A549 (cell line): ENCODE data around the gene RTP2. TPM values are rescaled to one million over a fixed set of nuclear protein-coding genes. Genes with fewer than 3 reads are reported as not detected.

ENCODE experiments used
- ATAC-seq, 2 experiments: fragments of 200-7000 bp in 1 of 2; fragments of >200 bp in 1 of 2; cut with Nextera tagmentation in 1 of 2; cut with Tn5 transposase in 1 of 2; 3 replicates each; pipeline versions ENCODE4 v1.8.0 to v1.9.1; 2018 to 2020; ENCODE audit warnings: mild to moderate bottlenecking in 1 of 2, moderate library complexity in 1 of 2
- CTCF ChIA-PET: fragments of 300-600 bp; sonication (Branson Sonifier 250); formaldehyde crosslinking; extraction: SDS; loops from one replicate; lab custom pipeline; 2021; ENCODE audit warnings: antibody characterized with exemption, inconsistent platforms; lab: Yijun Ruan, JAX
- POLR2A ChIA-PET: fragments of 350-600 bp; formaldehyde crosslinking; extraction: SDS; loops from one replicate; lab custom pipeline; 2021; ENCODE audit warnings: antibody characterized with exemption, inconsistent platforms; lab: Yijun Ruan, JAX
- DNase-seq, 2 experiments: peaks; one replicate each; pipeline versions ENCODE4 v3.0.0 to v3.0.0-alpha.2; 2011 to 2016; ENCODE audit warnings: low read depth in 1 of 2, low spot score in 1 of 2
- FAIRE-seq: peaks from 2 replicates; lab custom pipeline; 2011; peaks lifted over from hg19 to GRCh38; lab: Jason Lieb, UNC
- H3K27ac ChIP-seq, 2 experiments: fragments of >200 bp; sonication (Bioruptor Twin); formaldehyde crosslinking; 3 replicates each; pipeline ENCODE4 v1.5.1; 2016 to 2017
- H3K4me1 ChIP-seq: fragments of >200 bp; sonication (Bioruptor Twin); formaldehyde crosslinking; 3 replicates; pipeline ENCODE4 v1.6.1; 2016
- H3K4me2 ChIP-seq: fragments of >200 bp; sonication (Bioruptor Twin); formaldehyde crosslinking; 3 replicates; pipeline ENCODE4 v1.6.1; 2016
- H3K4me3 ChIP-seq: fragments of >200 bp; sonication (Bioruptor Twin); formaldehyde crosslinking; 3 replicates; pipeline ENCODE4 v1.5.1; 2016
- H3K9me3 ChIP-seq: fragments of >200 bp; sonication (Bioruptor Twin); formaldehyde crosslinking; 3 replicates; pipeline ENCODE4 v1.6.1; 2016
- ATOH8 ChIP-seq: fragments of 250-450 bp; sonication (Bioruptor Pico); IDR thresholded peaks from 2 replicates; pipeline ENCODE4 v1.5.0; 2020; ENCODE audit warnings: low read depth, mild to moderate bottlenecking, moderate library complexity
- BCL3 ChIP-seq: fragments of >200 bp; sonication (Bioruptor Twin); formaldehyde crosslinking; IDR thresholded peaks from 3 replicates; pipeline ENCODE4 v1.6.1; 2016
- CBX8 ChIP-seq: fragments of 200-600 bp; sonication (generic); IDR thresholded peaks from 2 replicates; pipeline ENCODE4 v1.6.1; 2016
- CEBPB ChIP-seq, 2 experiments: fragments of >200 bp in 1 of 2; sonication (Bioruptor Twin) in 1 of 2; formaldehyde crosslinking in 1 of 2; IDR thresholded peaks; 2 replicates each; pipeline ENCODE4 v1.6.1; 2012 to 2016
- CHD2 ChIP-seq: fragments of 150-350 bp; IDR thresholded peaks from 2 replicates; pipeline ENCODE4 v1.6.1; 2014; ENCODE audit warnings: low read length; ENCODE audit not compliant: partially characterized antibody
- CTCF ChIP-seq: fragments of >200 bp; sonication (Bioruptor Twin); formaldehyde crosslinking; IDR thresholded peaks from 3 replicates; pipeline ENCODE4 v1.5.1; 2016
- E2F6 ChIP-seq: IDR thresholded peaks from 2 replicates; pipeline ENCODE4 v1.6.1; 2012; ENCODE audit warnings: low read depth, borderline replicate concordance
- EP300 ChIP-seq, 2 experiments: fragments of >200 bp; sonication (Bioruptor Twin); formaldehyde crosslinking; IDR thresholded peaks; 2 replicates in 1 of 2; 3 replicates in 1 of 2; pipeline ENCODE4 v1.6.1; 2016 to 2017
- FOSB ChIP-seq: fragments of 250-450 bp; sonication (Bioruptor Pico); IDR thresholded peaks from 2 replicates; pipeline ENCODE4 v1.5.0; 2020; ENCODE audit warnings: mild to moderate bottlenecking, moderate library complexity
- FOXS1 ChIP-seq: fragments of 250-450 bp; sonication (Bioruptor Pico); IDR thresholded peaks from 2 replicates; pipeline ENCODE4 v1.5.0; 2020; ENCODE audit warnings: mild to moderate bottlenecking, moderate library complexity
- HDAC2 ChIP-seq: fragments of 200-600 bp; sonication (generic); IDR thresholded peaks from 2 replicates; pipeline ENCODE4 v1.6.1; 2016
- HES2 ChIP-seq: fragments of >200 bp; sonication (Bioruptor Twin); formaldehyde crosslinking; IDR thresholded peaks from 2 replicates; pipeline ENCODE4 v1.6.1; 2016
- HOXB13 ChIP-seq: fragments of 250-450 bp; sonication (Bioruptor Pico); IDR thresholded peaks from 2 replicates; pipeline ENCODE4 v1.5.0; 2020; ENCODE audit warnings: low read depth, mild to moderate bottlenecking, moderate library complexity
- MAZ ChIP-seq: fragments of 150-350 bp; IDR thresholded peaks from 2 replicates; pipeline ENCODE4 v1.6.1; 2014; ENCODE audit warnings: antibody characterized with exemption, low read depth, low read length, borderline replicate concordance
- NR3C1 ChIP-seq: fragments of >200 bp; sonication (Bioruptor Twin); formaldehyde crosslinking; IDR thresholded peaks from 3 replicates; pipeline ENCODE4 v1.6.1; 2017
- PBX3 ChIP-seq: IDR thresholded peaks from 2 replicates; pipeline ENCODE4 v1.6.1; 2012
- PHF8 ChIP-seq: fragments of 200-600 bp; sonication (generic); IDR thresholded peaks from 2 replicates; pipeline ENCODE4 v1.6.1; 2016; ENCODE audit warnings: low read depth, mild to moderate bottlenecking, antibody characterized with exemption, moderate library complexity, borderline replicate concordance
- RAD21 ChIP-seq, 2 experiments: fragments of >200 bp in 1 of 2; sonication (Bioruptor Twin) in 1 of 2; formaldehyde crosslinking in 1 of 2; IDR thresholded peaks in 1 of 2; conservative IDR thresholded peaks in 1 of 2; 2 replicates in 1 of 2; 3 replicates in 1 of 2; pipeline ENCODE4 v1.6.1; 2012 to 2018; ENCODE audit warnings: inconsistent platforms in 1 of 2
- SMC3 ChIP-seq: fragments of >200 bp; sonication (Bioruptor Twin); formaldehyde crosslinking; IDR thresholded peaks from 3 replicates; pipeline ENCODE4 v1.6.1; 2018; ENCODE audit warnings: inconsistent platforms
- TP53 ChIP-seq: fragments of 250-450 bp; sonication (Bioruptor Pico); IDR thresholded peaks from 2 replicates; pipeline ENCODE4 v1.5.0; 2021; ENCODE audit warnings: mild to moderate bottlenecking, moderate library complexity
- ZNF302 ChIP-seq: fragments of 250-450 bp; sonication (Bioruptor Pico); IDR thresholded peaks from 2 replicates; pipeline ENCODE4 v1.9.0; 2021; ENCODE audit warnings: inconsistent platforms, mild to moderate bottlenecking, moderate library complexity
- ZSCAN20 ChIP-seq: fragments of 250-450 bp; sonication (Bioruptor Pico); IDR thresholded peaks from 2 replicates; pipeline ENCODE4 v1.8.0; 2022; ENCODE audit warnings: mild to moderate bottlenecking, moderate library complexity
- WGBS: methylation state at CpG from one replicate; pipeline ENCODE4 v1.1.6; 2017; ENCODE audit errors: missing lambda C conversion rate; 5-methylcytosine and 5-hydroxymethylcytosine counted together
- polyA plus RNA-seq, 4 experiments: library from polyadenylated mRNA; depleted of rRNA in 3 of 4; stranded (reverse); fragments of >200 nt; fragmentation: RNase III in 1 of 4; extraction: RNeasy Plus Mini Kit Qiagen cat#74134 plus additional on column Dnase treatment in 1 of 4; gene quantifications; 2 replicates in 3 of 4; 3 replicates in 1 of 4; pipeline ENCODE4 v1.2.3, GENCODE V29; 2011 to 2017

The RTP2 gene
- polyA plus RNA-seq, 2 of the 4 experiments (the other 2 are of a cell fraction), result not detected

GRCh38 chr3:187694801-187695200, 7.6 kb downstream of the RTP2 start:
- Histone ChIP-seq H3K4me1 (no peaks in the 10 kb centered on the region), H3K27ac (no peak overlapping the region), H3K4me2 (no peak overlapping the region), H3K9me3 (no peaks in the 10 kb centered on the region), H3K4me3 (no peak overlapping the region)
- TF ChIP-seq E2F6, result no peak
- no peak for TF ChIP-seq CHD2
- TF ChIP-seq FOXS1 (CRISPR knock-in tag), result no peak
- no peak for TF ChIP-seq ZSCAN20
- no peak for TF ChIP-seq HES2
- no peak for ATAC-seq
- CTCF ChIA-PET, result interaction anchor here (1.1 kb wide), 1 partner anchor 375 kb away, joined by 3 read pairs; no protein-coding TSS in a partner anchor
- 58% methylated on average over 3 of the region's 3 CpGs for WGBS
- FAIRE-seq, result no peak
- POLR2A ChIA-PET, result no interaction called here
- DNase-seq, result no peak

- CTCF ChIA-PET, result interaction anchor here (0.7 to 1.9 kb wide), 3 partner anchors 15 to 375 kb away, joined by 4 to 10 read pairs (median 7); no protein-coding TSS in a partner anchor
- H3K9me3 ChIP-seq, result no peaks in the 10 kb centered on the region
- H3K4me2 ChIP-seq, result no peak overlapping the region
- POLR2A ChIA-PET, result no interaction called here
- TF ChIP-seq ZNF302 (CRISPR knock-in tag), result no peak
- no peak for TF ChIP-seq HOXB13 (CRISPR knock-in tag)
- TF ChIP-seq HDAC2, result no peak
- no peak overlapping the region for H3K27ac ChIP-seq
- no peak for FAIRE-seq
- H3K4me1 ChIP-seq, result no peaks in the 10 kb centered on the region
- ATAC-seq, result no peak
- WGBS, result 94% methylated on average over 1 of the region's 1 CpG
- H3K4me3 ChIP-seq, result no peak overlapping the region
- DNase-seq, result no peak
Observed at GRCh38 chr3:187693431-187693830, 8.9 kb downstream of the RTP2 start.

GRCh38 chr3:187689984-187690383, 12.4 kb downstream of the RTP2 start:
- FAIRE-seq, result no peak
- Histone ChIP-seq H3K27ac (no peak overlapping the region), H3K9me3 (no peaks in the 10 kb centered on the region), H3K4me2 (no peak overlapping the region), H3K4me3 (no peak overlapping the region), H3K4me1 (no peaks in the 10 kb centered on the region)
- POLR2A ChIA-PET, result no interaction called here
- CTCF ChIA-PET, result interaction anchor here (1.6 to 4.3 kb wide), 2 partner anchors 10 to 19 kb away, joined by 4 to 24 read pairs; no protein-coding TSS in a partner anchor
- no peak for DNase-seq
- no peak for TF ChIP-seq ATOH8 (CRISPR knock-in tag)
- TF ChIP-seq NR3C1, result no peak
- no peak for ATAC-seq
- 20% methylated on average over 4 of the region's 4 CpGs for WGBS

GRCh38 chr3:187686621-187687273, 15.6 kb downstream of the RTP2 start:
- Histone ChIP-seq H3K9me3 (no peaks in the 10 kb centered on the region), H3K4me3 (no peak overlapping the region), H3K4me1 (no peaks in the 10 kb centered on the region), H3K27ac (no peak overlapping the region), H3K4me2 (no peak overlapping the region)
- FAIRE-seq (no peak), DNase-seq (no peak), ATAC-seq (no peak)
- ChIA-PET POLR2A (no interaction called here), CTCF (interaction anchor here (1.3 to 22.2 kb wide), 4 partner anchors 7 to 467 kb away, joined by 4 to 564 read pairs (median 110); no protein-coding TSS in a partner anchor)
- 27% methylated on average over 5 of the region's 5 CpGs for WGBS
- TF ChIP-seq HOXB13 (CRISPR knock-in tag) (no peak), ZNF302 (CRISPR knock-in tag) (no peak), FOSB (CRISPR knock-in tag) (no peak), PHF8 (no peak), NR3C1 (no peak), CEBPB (IDR thresholded peaks at IDR 0.05) (no peak), BCL3 (no peak), TP53 (CRISPR knock-in tag) (no peak), CTCF (no peak), EP300 (IDR thresholded peaks at IDR 0.05) (no peak), RAD21 (conservative IDR thresholded peaks at IDR 0.05 in 1 of 2, IDR thresholded peaks at IDR 0.05 in 1 of 2) (no peak), SMC3 (no peak), MAZ (no peak), CBX8 (no peak), PBX3 (no peak), ZSCAN20 (no peak)
